Neuronal stem cell (in vitro differentiated cells): ENCODE results near the gene CFAP61.

Source experiments
- DNase-seq: peaks from one replicate; pipeline ENCODE4 v3.0.0-alpha.2; 2013; ENCODE audit warnings: low spot score
- H2AFZ ChIP-seq: one replicate; pipeline ENCODE4 v1.6.1; 2013; ENCODE audit warnings: mild to moderate bottlenecking, low read length, inconsistent platforms
- H2AK5ac ChIP-seq: 2 replicates; pipeline ENCODE4 v1.6.1; 2013; ENCODE audit warnings: low read depth, mild to moderate bottlenecking, inconsistent platforms, low read length, moderate library complexity, mixed read lengths
- H2BK120ac ChIP-seq: 2 replicates; pipeline ENCODE4 v1.6.1; 2013; ENCODE audit warnings: low read depth, mild to moderate bottlenecking, inconsistent platforms, low read length, moderate library complexity, mixed read lengths
- H2BK12ac ChIP-seq: one replicate; pipeline ENCODE4 v1.6.1; 2013; ENCODE audit warnings: low read length, inconsistent platforms
- H2BK15ac ChIP-seq: 2 replicates; pipeline ENCODE4 v1.6.1; 2013; ENCODE audit warnings: mild to moderate bottlenecking, low read length, inconsistent platforms, mixed read lengths
- H2BK5ac ChIP-seq: one replicate; pipeline ENCODE4 v1.6.1; 2013; ENCODE audit warnings: inconsistent platforms, mild to moderate bottlenecking, low read length, moderate library complexity
- H3K14ac ChIP-seq: one replicate; pipeline ENCODE4 v1.6.1; 2013; ENCODE audit warnings: low read length, inconsistent platforms
- H3K18ac ChIP-seq: 2 replicates; pipeline ENCODE4 v1.6.1; 2013; ENCODE audit warnings: low read length, inconsistent platforms
- H3K23ac ChIP-seq: 2 replicates; pipeline ENCODE4 v1.6.1; 2013; ENCODE audit warnings: low read depth, mild to moderate bottlenecking, mixed read lengths, low read length, inconsistent platforms; ENCODE audit not compliant: poor library complexity
- H3K27ac ChIP-seq: replicated peaks from 3 replicates; pipeline ENCODE4 v1.5.1; 2013; ENCODE audit warnings: low read length, inconsistent platforms
- H3K27me3 ChIP-seq, 3 experiments: 2 replicates each; pipeline ENCODE4 v1.6.1; 2013; ENCODE audit warnings: low read length in 3 of 3, mild to moderate bottlenecking in 2 of 3, inconsistent platforms in 1 of 3, low read depth in 1 of 3, mixed read lengths in 1 of 3, moderate library complexity in 1 of 3; ENCODE audit not compliant: control insufficient read depth in 3 of 3, insufficient read depth in 3 of 3
- H3K36me3 ChIP-seq, 2 donors: replicated peaks in 1 of 2; 2 replicates each; pipeline ENCODE4 v1.6.1; 2013; ENCODE audit warnings: low read length in 2 of 2; ENCODE audit not compliant: control insufficient read depth in 2 of 2, insufficient read depth in 2 of 2
- H3K4ac ChIP-seq: 2 replicates; pipeline ENCODE4 v1.6.1; 2013; ENCODE audit warnings: inconsistent platforms, mild to moderate bottlenecking, low read length, moderate library complexity
- H3K4me1 ChIP-seq, 2 donors: 1 replicate in 1 of 2; 2 replicates in 1 of 2; pipeline ENCODE4 v1.6.1; 2013; ENCODE audit warnings: low read length in 2 of 2, low read depth in 1 of 2; ENCODE audit not compliant: control insufficient read depth in 2 of 2, insufficient read depth in 1 of 2
- H3K4me2 ChIP-seq: one replicate; pipeline ENCODE4 v1.6.1; 2013; ENCODE audit warnings: mild to moderate bottlenecking, low read length, inconsistent platforms; ENCODE audit not compliant: insufficient read depth, poor library complexity, severe bottlenecking
- H3K4me3 ChIP-seq, 2 donors: 2 replicates each; pipeline ENCODE4 v1.5.1; 2013; ENCODE audit warnings: low read length in 2 of 2, mild to moderate bottlenecking in 2 of 2, inconsistent platforms in 1 of 2, moderate library complexity in 1 of 2
- H3K79me1 ChIP-seq: one replicate; pipeline ENCODE4 v1.6.1; 2013; ENCODE audit warnings: low read depth, mild to moderate bottlenecking, inconsistent platforms, low read length, moderate library complexity
- H3K9ac ChIP-seq: one replicate; pipeline ENCODE4 v1.6.1; 2013; ENCODE audit warnings: mild to moderate bottlenecking, low read depth, low read length, inconsistent platforms; ENCODE audit not compliant: poor library complexity
- H3K9me3 ChIP-seq, 2 donors: replicated peaks in 1 of 2; 2 replicates each; pipeline versions ENCODE3 to v1.6.1; 2013; ENCODE audit warnings: low read length in 2 of 2, mild to moderate bottlenecking in 2 of 2, inconsistent platforms in 1 of 2, low read depth in 1 of 2, mixed read lengths in 1 of 2, moderate library complexity in 1 of 2; ENCODE audit not compliant: control insufficient read depth in 2 of 2, insufficient read depth in 1 of 2
- H4K8ac ChIP-seq: one replicate; pipeline ENCODE4 v1.6.1; 2013; ENCODE audit warnings: low read depth, mild to moderate bottlenecking, inconsistent platforms, low read length, moderate library complexity
- H4K91ac ChIP-seq: one replicate; pipeline ENCODE4 v1.6.1; 2013; ENCODE audit warnings: low read length, low read depth, mild to moderate bottlenecking, inconsistent platforms; ENCODE audit not compliant: poor library complexity
- WGBS, 2 donors: extraction: QIAGEN DNeasy Blood & Tissue Kit; methylation state at CpG; one replicate each; pipeline ENCODE4 v1.1.7; 2013; ENCODE audit warnings: missing lambda C conversion rate in 2 of 2, mixed read lengths in 1 of 2; ENCODE audit not compliant: insufficient read length in 2 of 2, insufficient replicate concordance in 1 of 2; ENCODE audit errors: extremely low coverage in 2 of 2; 5-methylcytosine and 5-hydroxymethylcytosine counted together

The CFAP61 gene

DNA sequence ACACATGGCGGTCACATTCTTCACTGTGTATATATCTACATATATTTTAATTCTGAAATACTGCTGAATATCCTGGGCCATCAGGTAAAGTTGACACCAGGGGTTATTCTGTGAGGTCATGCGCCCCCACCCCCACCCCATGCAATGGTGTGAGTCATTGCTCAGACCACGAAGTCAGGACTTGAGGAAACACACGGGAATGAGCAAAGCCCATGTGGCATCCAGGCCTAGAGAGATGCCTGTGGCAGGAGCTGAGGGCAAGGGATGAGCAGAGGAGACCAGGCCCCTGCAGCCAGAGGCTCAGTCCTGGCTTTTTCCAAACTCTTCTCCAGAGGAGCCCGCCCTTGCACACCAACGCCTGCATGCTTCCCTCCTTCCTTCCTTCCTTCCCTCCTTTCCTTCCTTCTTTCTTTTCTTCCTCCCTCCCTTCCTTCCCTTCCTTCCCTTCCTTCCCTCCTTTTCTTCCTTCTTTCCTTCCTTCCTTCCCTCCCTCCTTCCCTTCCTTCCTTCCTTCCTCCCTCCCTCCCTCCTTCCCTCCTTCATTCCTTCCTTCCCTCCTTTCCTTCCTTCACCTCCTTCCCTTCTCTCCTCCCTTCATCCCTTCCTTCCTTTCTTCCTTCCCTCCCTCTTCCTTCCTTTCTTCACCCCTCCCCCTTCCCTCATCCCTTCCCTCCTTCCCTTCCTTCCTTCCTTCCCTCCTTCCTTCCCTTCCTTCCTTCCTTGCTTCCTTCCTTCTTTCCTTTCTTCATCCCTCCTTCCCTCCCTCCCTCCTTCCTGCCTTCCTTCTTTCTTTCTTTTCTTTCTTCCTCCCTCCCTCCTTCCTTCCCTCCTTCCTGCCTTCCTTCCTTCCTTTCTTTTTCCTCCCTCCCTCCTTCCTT lies 243.5 kb downstream of the CFAP61 start:
- H3K9ac ChIP-seq = no peak overlapping the region
- no peak overlapping the region for H2BK12ac ChIP-seq
- no peaks in the 10 kb centered on the region for H3K79me1 ChIP-seq
- H3K9me3 ChIP-seq = no peaks in the 10 kb centered on the region
- H3K27ac ChIP-seq = no peak overlapping the region
- no peak overlapping the region for H3K23ac ChIP-seq
- H2AK5ac ChIP-seq = no peak overlapping the region
- H3K27me3 ChIP-seq = peaks cover 0 to 3% (median 0%) of the 10 kb centered on the region in 3 experiments
- H2BK120ac ChIP-seq = no peak overlapping the region
- H2BK5ac ChIP-seq = no peak overlapping the region
- H2BK15ac ChIP-seq = no peak overlapping the region
- DNase-seq = no peak
- no peak overlapping the region for H3K4me2 ChIP-seq
- no peak overlapping the region for H2AFZ ChIP-seq
- WGBS, 2 donors = no CpG with 5 or more reads among the region's 6 CpGs
- H3K14ac ChIP-seq = no peak overlapping the region
- no peak overlapping the region for H4K8ac ChIP-seq
- no peak overlapping the region for H3K4ac ChIP-seq
- no peaks in the 10 kb centered on the region for H3K4me1 ChIP-seq
- H3K36me3 ChIP-seq = no peaks in the 10 kb centered on the region
- H3K18ac ChIP-seq = no peak overlapping the region
- H4K91ac ChIP-seq = no peak overlapping the region
- no peak overlapping the region for H3K4me3 ChIP-seq

- Histone ChIP-seq H3K27ac (no peak overlapping the region), H2BK5ac (no peak overlapping the region), H3K27me3 (peaks cover 0 to 3% (median 0%) of the 10 kb centered on the region in 3 experiments), H3K9me3 (no peaks in the 10 kb centered on the region), H3K79me1 (no peaks in the 10 kb centered on the region), H2BK12ac (no peak overlapping the region), H3K4me1 (no peaks in the 10 kb centered on the region), H3K36me3 (no peaks in the 10 kb centered on the region), H4K8ac (no peak overlapping the region), H3K9ac (no peak overlapping the region), H3K18ac (no peak overlapping the region), H3K4me3 (no peak overlapping the region), H2AFZ (no peak overlapping the region), H3K23ac (no peak overlapping the region), H3K4me2 (no peak overlapping the region), H2AK5ac (no peak overlapping the region), H2BK120ac (no peak overlapping the region), H2BK15ac (no peak overlapping the region), H4K91ac (no peak overlapping the region), H3K4ac (no peak overlapping the region), H3K14ac (no peak overlapping the region)
- DNase-seq = no peak
- no CpG with 5 or more reads among the region's 3 CpGs for WGBS, 2 donors
Measured at GRCh38 chr20:20297181-20297580, 244.8 kb downstream of the CFAP61 start.

DNA sequence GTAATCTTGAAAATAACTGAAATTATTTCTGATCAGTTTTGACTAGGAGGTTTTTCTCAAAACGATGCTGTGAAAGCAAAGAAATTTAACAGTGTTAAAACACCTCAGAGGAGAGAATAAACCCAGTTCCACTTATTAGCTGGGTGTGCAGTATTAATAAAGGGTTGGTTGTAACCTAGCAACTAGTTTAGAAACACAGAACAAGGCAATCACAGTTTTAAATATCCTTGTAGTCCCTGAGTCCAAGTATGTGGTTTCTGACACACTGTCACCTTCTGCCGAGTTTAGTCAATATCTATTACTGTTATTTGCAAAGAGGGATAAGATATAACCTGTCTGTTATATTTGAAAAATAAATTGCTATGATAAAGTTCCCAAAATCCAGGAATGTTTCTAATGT lies 245.4 kb downstream of the CFAP61 start:
- H2BK12ac ChIP-seq = no peak overlapping the region
- H3K27ac ChIP-seq = no peak overlapping the region
- no peaks in the 10 kb centered on the region for H3K79me1 ChIP-seq
- no peaks in the 10 kb centered on the region for H3K4me1 ChIP-seq
- H3K4me2 ChIP-seq = no peak overlapping the region
- no peak overlapping the region for H4K91ac ChIP-seq
- H2AK5ac ChIP-seq = no peak overlapping the region
- WGBS, 2 donors = no CpG with 5 or more reads among the region's 2 CpGs
- no peak overlapping the region for H3K14ac ChIP-seq
- no peak overlapping the region for H3K23ac ChIP-seq
- no peak overlapping the region for H3K18ac ChIP-seq
- H3K4ac ChIP-seq = no peak overlapping the region
- no peaks in the 10 kb centered on the region for H3K9me3 ChIP-seq
- DNase-seq = no peak
- H3K27me3 ChIP-seq = peaks cover 0 to 3% (median 0%) of the 10 kb centered on the region in 3 experiments
- no peak overlapping the region for H3K4me3 ChIP-seq
- H2AFZ ChIP-seq = no peak overlapping the region
- no peak overlapping the region for H4K8ac ChIP-seq
- H2BK120ac ChIP-seq = no peak overlapping the region
- no peak overlapping the region for H2BK5ac ChIP-seq
- H3K36me3 ChIP-seq = no peaks in the 10 kb centered on the region
- no peak overlapping the region for H2BK15ac ChIP-seq
- no peak overlapping the region for H3K9ac ChIP-seq

DNA sequence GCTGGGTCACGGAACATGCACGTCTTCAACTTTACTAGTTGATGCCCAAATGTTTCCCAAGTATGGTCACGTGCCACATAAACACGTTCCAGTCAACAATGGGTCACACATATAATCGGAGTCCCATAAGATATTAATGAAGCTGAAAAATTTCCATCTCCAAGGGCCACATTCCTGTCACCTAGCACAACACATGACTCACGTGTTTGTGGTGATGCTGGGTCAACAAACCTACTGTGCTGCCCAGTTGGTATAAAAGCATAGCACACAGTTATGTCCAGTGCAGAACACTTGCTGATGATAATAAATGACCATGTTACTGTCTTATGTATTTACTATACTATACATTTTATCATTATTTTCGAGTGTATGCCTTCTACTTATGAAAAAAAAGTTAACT lies 247.6 kb downstream of the CFAP61 start:
- no peak overlapping the region for H3K4ac ChIP-seq
- H3K27me3 ChIP-seq = peaks cover 0 to 3% (median 0%) of the 10 kb centered on the region in 3 experiments
- no peak overlapping the region for H3K9ac ChIP-seq
- H2BK120ac ChIP-seq = no peak overlapping the region
- H3K4me2 ChIP-seq = no peak overlapping the region
- WGBS, 2 donors = no CpG with 5 or more reads among the region's 7 CpGs
- no peak overlapping the region for H3K27ac ChIP-seq
- no peak overlapping the region for H2BK15ac ChIP-seq
- H2AFZ ChIP-seq = no peak overlapping the region
- no peak overlapping the region for H3K18ac ChIP-seq
- H4K91ac ChIP-seq = no peak overlapping the region
- H3K14ac ChIP-seq = no peak overlapping the region
- H2BK5ac ChIP-seq = no peak overlapping the region
- no peaks in the 10 kb centered on the region for H3K9me3 ChIP-seq
- H3K36me3 ChIP-seq = no peaks in the 10 kb centered on the region
- H3K23ac ChIP-seq = no peak overlapping the region
- no peak overlapping the region for H4K8ac ChIP-seq
- H3K79me1 ChIP-seq = no peaks in the 10 kb centered on the region
- no peaks in the 10 kb centered on the region for H3K4me1 ChIP-seq
- no peak overlapping the region for H2AK5ac ChIP-seq
- DNase-seq = no peak
- H3K4me3 ChIP-seq = no peak overlapping the region
- H2BK12ac ChIP-seq = no peak overlapping the region
